GM12878 (cell line): ENCODE results near the gene SARS1.

Experiments
- ATF7 ChIP-seq: fragments of 450-650 bp; IDR thresholded peaks from 2 replicates; pipeline ENCODE4 v1.6.1; 2016; ENCODE audit warnings: low read depth, mild to moderate bottlenecking
- BCLAF1 ChIP-seq: fragments of 450-650 bp; IDR thresholded peaks from 2 replicates; pipeline ENCODE4 v1.6.1; 2017; ENCODE audit warnings: antibody characterized with exemption, mild to moderate bottlenecking, moderate library complexity
- CHD2 ChIP-seq: IDR thresholded peaks from 2 replicates; pipeline ENCODE4 v1.6.1; 2011; ENCODE audit warnings: low read depth, low read length, improper control_type of control experiment, borderline replicate concordance
- CTCF ChIP-seq, 3 experiments: IDR thresholded peaks in 2 of 3; conservative IDR thresholded peaks in 1 of 3; 2 replicates each; pipeline ENCODE4 v1.5.1; 2011; ENCODE audit warnings: low read depth in 3 of 3, low read length in 3 of 3, mild to moderate bottlenecking in 3 of 3, control low read depth in 2 of 3, moderate library complexity in 2 of 3, inconsistent platforms in 1 of 3, mixed read lengths in 1 of 3; ENCODE audit not compliant: control insufficient read depth in 2 of 3, insufficient read depth in 1 of 3; ENCODE audit errors: extremely low read depth in 1 of 3
- EP300 ChIP-seq, 2 experiments: fragments of 150-350 bp in 1 of 2; IDR thresholded peaks; 2 replicates each; pipeline ENCODE4 v1.6.1; 2011 to 2012; ENCODE audit warnings: low read depth in 2 of 2, low read length in 2 of 2, borderline replicate concordance in 1 of 2, improper control_type of control experiment in 1 of 2, inconsistent platforms in 1 of 2; ENCODE audit not compliant: control insufficient read depth in 1 of 2
- EZH2 ChIP-seq: IDR thresholded peaks from 2 replicates; pipeline ENCODE4 v1.6.1; 2012; ENCODE audit warnings: low read depth, mild to moderate bottlenecking, control low read depth, inconsistent platforms, low read length, borderline replicate concordance; ENCODE audit not compliant: control insufficient read depth
- MAX ChIP-seq: IDR thresholded peaks from 2 replicates; pipeline ENCODE4 v1.6.1; 2012; ENCODE audit warnings: low read depth, low read length, improper control_type of control experiment
- MTA2 ChIP-seq: fragments of 450-650 bp; IDR thresholded peaks from 2 replicates; pipeline ENCODE4 v1.6.1; 2016; ENCODE audit warnings: low read depth, mild to moderate bottlenecking, moderate library complexity
- NFYB ChIP-seq: IDR thresholded peaks from 2 replicates; pipeline ENCODE4 v1.6.1; 2011; ENCODE audit warnings: low read depth, mild to moderate bottlenecking, low read length, improper control_type of control experiment, moderate library complexity; ENCODE audit not compliant: insufficient read depth
- RELA ChIP-seq: fragments of 450-650 bp; IDR thresholded peaks from 2 replicates; pipeline ENCODE4 v1.8.0; 2014; ENCODE audit warnings: borderline replicate concordance; ENCODE audit not compliant: partially characterized antibody
- REST ChIP-seq: IDR thresholded peaks from 2 replicates; pipeline ENCODE4 v1.6.1; 2012; ENCODE audit warnings: mild to moderate bottlenecking, low read depth, low read length
- TARDBP ChIP-seq: IDR thresholded peaks from 2 replicates; pipeline ENCODE4 v1.6.1; 2016; ENCODE audit warnings: borderline replicate concordance
- USF1 ChIP-seq: IDR thresholded peaks from 2 replicates; pipeline ENCODE4 v1.6.1; 2011; ENCODE audit warnings: borderline replicate concordance, low read depth, mild to moderate bottlenecking, moderate library complexity, mixed read lengths, low read length; ENCODE audit not compliant: insufficient read depth; ENCODE audit errors: extremely low read length
- YY1 ChIP-seq: IDR thresholded peaks from 2 replicates; pipeline ENCODE4 v1.6.1; 2011; ENCODE audit warnings: low read depth, mild to moderate bottlenecking, low read length

GRCh38 chr1:109267743-109268300, 54.1 kb downstream of the SARS1 start:
- no peak for TF ChIP-seq NFYB
- TF ChIP-seq CHD2: no peak
- no peak for TF ChIP-seq ATF7
- no peak for TF ChIP-seq CTCF (IDR thresholded peaks at IDR 0.05 in 2 of 3, conservative IDR thresholded peaks at IDR 0.05 in 1 of 3; ENCODE audit: control insufficient read depth in 2 of 3, extremely low read depth in 1 of 3, insufficient read depth in 1 of 3, low read depth in 3 of 3, low read length in 3 of 3)
- TF ChIP-seq BCLAF1: no peak
- no peak for TF ChIP-seq EZH2
- TF ChIP-seq REST: no peak
- no peak for TF ChIP-seq TARDBP
- TF ChIP-seq YY1: no peak
- TF ChIP-seq EP300 (IDR thresholded peaks at IDR 0.05; ENCODE audit: borderline replicate concordance in 1 of 2, control insufficient read depth in 1 of 2, low read depth in 2 of 2, low read length in 2 of 2): no peak
- TF ChIP-seq MAX: no peak
- TF ChIP-seq RELA: no peak
- no peak for TF ChIP-seq MTA2
- no peak for TF ChIP-seq USF1
